Left lung (tissue), 10 donors: ENCODE results near the gene ZBTB20. TPM values are rescaled to one million over a fixed set of nuclear protein-coding genes. Genes with fewer than 3 reads are reported as not detected.

Experiments
- ATAC-seq: fragments of 200-7000 bp; cut with Tn5 transposase; one replicate; pipeline ENCODE4 v1.9.1; 2020; ENCODE audit warnings: moderate library complexity
- DNase-seq, 4 donors: peaks; one replicate each; pipeline ENCODE4 v3.0.0-alpha.2; 2013 to 2020
- H3K27ac ChIP-seq, 2 donors: fragments of 200-600 bp; sonication (generic) in 1 of 2; one replicate each; pipeline versions ENCODE4 v1.5.0 to v1.8.0; 2020 to 2021
- H3K27me3 ChIP-seq, 2 donors: fragments of 200-600 bp; sonication (generic) in 1 of 2; one replicate each; pipeline versions ENCODE4 v1.5.0 to v1.8.0; 2020 to 2021
- H3K36me3 ChIP-seq, 2 donors: fragments of 200-600 bp; sonication (generic) in 1 of 2; one replicate each; pipeline versions ENCODE4 v1.5.0 to v1.8.0; 2020 to 2021
- H3K4me1 ChIP-seq, 2 donors: fragments of 200-600 bp; one replicate each; pipeline ENCODE4 v1.8.0; 2021
- H3K4me3 ChIP-seq, 2 donors: fragments of 200-600 bp; sonication (generic) in 1 of 2; one replicate each; pipeline versions ENCODE4 v1.5.0 to v1.8.0; 2020 to 2021; ENCODE audit warnings: mild to moderate bottlenecking in 1 of 2
- H3K9me3 ChIP-seq, 2 donors: fragments of 200-600 bp; sonication (generic) in 1 of 2; one replicate each; pipeline versions ENCODE4 v1.5.0 to v1.8.0; 2020 to 2021
- intact Hi-C, 2 donors: fragments of 100-400 bp; cut with DNase I; formaldehyde crosslinking; loops; one replicate each; pipeline versions ENCODE4 v1.11.2 to v1.14.2; 2022
- polyA plus RNA-seq, 6 donors: library from polyadenylated mRNA; unstranded; fragments of 120-200 nt; gene quantifications; one replicate each; pipeline ENCODE4 v1.2.1, GENCODE V29; 2013; ENCODE audit not compliant: insufficient read length in 6 of 6
- total RNA-seq, 2 donors: library from RNA; stranded (reverse); fragmentation: NEBNext Ultra II Directional; extraction: Animal tissue kit (Norgen Biotek cat#: 25700); gene quantifications; one replicate each; pipeline ENCODE4 v1.2.1, GENCODE V29; 2021
- TF ChIP-seq, protein P1 (sequence below), 2 donors: fragments of 200-600 bp; sonication (generic) in 1 of 2; IDR thresholded peaks; one replicate each; pipeline versions ENCODE4 v1.5.0 to v1.8.0; 2021; ENCODE audit warnings: antibody characterized with exemption in 2 of 2
- donor health status: DM: no; HTN: yes; CAD: no.
- donor health status: DM: no; HTN: no; CAD: no.

ZBTB20 gene
- total and polyA plus RNA-seq, 8 donors, result 1.1 to 63.5 (median 6.0) TPM

DNA sequence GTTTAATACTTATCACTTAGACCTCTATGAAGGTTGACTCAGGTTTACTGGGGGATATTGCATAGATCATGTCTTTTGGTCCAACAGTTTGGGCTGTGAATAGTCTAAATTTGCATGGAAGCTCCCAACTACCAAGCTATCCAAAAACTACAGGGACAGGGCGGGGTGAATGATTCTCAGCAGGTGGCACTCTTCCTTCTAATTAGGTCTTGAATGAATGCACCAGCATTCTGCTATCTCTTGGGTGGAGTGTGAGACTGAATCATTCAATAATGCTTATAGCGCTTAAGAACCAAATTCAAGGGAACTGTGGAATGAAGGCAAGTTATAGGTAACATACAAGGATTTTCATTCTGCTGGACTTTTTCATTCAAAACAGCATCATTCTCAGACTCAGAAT is 507.0 kb downstream of the ZBTB20 start:
- intact Hi-C loops, result no loop called here
- no peak overlapping the region for H3K4me3 ChIP-seq
- no peak for DNase-seq
- peaks cover 0 to 14% of the 10 kb centered on the region in 2 donors for H3K9me3 ChIP-seq
- TF ChIP-seq, protein P1, sequence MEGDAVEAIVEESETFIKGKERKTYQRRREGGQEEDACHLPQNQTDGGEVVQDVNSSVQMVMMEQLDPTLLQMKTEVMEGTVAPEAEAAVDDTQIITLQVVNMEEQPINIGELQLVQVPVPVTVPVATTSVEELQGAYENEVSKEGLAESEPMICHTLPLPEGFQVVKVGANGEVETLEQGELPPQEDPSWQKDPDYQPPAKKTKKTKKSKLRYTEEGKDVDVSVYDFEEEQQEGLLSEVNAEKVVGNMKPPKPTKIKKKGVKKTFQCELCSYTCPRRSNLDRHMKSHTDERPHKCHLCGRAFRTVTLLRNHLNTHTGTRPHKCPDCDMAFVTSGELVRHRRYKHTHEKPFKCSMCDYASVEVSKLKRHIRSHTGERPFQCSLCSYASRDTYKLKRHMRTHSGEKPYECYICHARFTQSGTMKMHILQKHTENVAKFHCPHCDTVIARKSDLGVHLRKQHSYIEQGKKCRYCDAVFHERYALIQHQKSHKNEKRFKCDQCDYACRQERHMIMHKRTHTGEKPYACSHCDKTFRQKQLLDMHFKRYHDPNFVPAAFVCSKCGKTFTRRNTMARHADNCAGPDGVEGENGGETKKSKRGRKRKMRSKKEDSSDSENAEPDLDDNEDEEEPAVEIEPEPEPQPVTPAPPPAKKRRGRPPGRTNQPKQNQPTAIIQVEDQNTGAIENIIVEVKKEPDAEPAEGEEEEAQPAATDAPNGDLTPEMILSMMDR (IDR thresholded peaks at IDR 0.05), result no peak
- H3K4me1 ChIP-seq, result no peaks in the 10 kb centered on the region
- H3K27me3 ChIP-seq, result no peaks in the 10 kb centered on the region
- H3K36me3 ChIP-seq, result no peaks in the 10 kb centered on the region
- H3K27ac ChIP-seq, result no peak overlapping the region
- no peak for ATAC-seq

DNA sequence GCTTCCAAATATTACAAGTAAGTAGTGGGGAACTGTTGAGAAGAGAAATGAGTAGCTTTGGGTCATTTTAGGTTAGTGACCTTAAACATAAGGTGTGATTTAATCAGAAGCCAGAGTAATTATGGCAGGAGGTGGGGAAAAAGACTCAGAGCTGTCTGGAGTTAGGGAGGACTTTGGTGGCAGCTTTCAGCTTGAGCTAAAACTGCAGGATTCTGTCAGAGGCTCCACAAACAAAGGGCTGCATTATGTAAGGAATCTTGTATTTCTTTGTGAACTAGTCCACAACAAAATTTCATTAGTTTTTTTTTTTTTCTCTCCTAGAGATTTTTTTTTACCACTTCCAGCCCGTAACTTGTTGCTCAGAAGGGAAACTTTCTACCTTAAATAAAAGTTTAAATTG is 507.9 kb downstream of the ZBTB20 start:
- Histone ChIP-seq H3K36me3 (no peaks in the 10 kb centered on the region), H3K4me1 (no peaks in the 10 kb centered on the region), H3K4me3 (no peak overlapping the region), H3K27ac (no peak overlapping the region), H3K27me3 (no peaks in the 10 kb centered on the region), H3K9me3 (peaks cover 0 to 15% of the 10 kb centered on the region in 2 donors)
- TF ChIP-seq, protein P1 (IDR thresholded peaks at IDR 0.05), result no peak
- intact Hi-C loops, result no loop called here
- ATAC-seq, result no peak
- no peak for DNase-seq

DNA sequence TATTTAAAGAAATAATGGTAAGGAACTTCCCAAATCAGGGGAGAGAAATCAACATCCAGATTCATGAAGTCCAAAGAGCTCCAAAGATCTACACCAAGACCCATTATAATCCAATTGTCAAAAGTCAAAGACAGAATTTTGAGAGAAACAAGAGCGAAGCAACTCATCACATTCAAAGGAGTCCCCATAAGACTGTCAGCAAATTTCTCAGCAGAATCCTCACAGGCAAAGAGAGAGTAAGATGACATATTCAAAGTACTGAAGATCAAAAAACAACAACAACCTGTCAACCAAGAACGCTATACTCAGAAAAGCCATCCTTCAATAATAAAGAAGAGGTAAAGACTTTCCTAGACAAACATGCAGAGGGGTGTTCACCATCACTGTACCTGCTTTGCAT is 511.2 kb downstream of the ZBTB20 start:
- no peaks in the 10 kb centered on the region for H3K36me3 ChIP-seq
- intact Hi-C loops, result no loop called here
- DNase-seq, result no peak
- TF ChIP-seq, protein P1 (IDR thresholded peaks at IDR 0.05), result no peak
- no peaks in the 10 kb centered on the region for H3K27me3 ChIP-seq
- H3K9me3 ChIP-seq, result peaks cover 0 to 15% of the 10 kb centered on the region in 2 donors
- no peaks in the 10 kb centered on the region for H3K4me1 ChIP-seq
- H3K4me3 ChIP-seq, result no peak overlapping the region
- ATAC-seq, result no peak
- H3K27ac ChIP-seq, result no peak overlapping the region

DNA sequence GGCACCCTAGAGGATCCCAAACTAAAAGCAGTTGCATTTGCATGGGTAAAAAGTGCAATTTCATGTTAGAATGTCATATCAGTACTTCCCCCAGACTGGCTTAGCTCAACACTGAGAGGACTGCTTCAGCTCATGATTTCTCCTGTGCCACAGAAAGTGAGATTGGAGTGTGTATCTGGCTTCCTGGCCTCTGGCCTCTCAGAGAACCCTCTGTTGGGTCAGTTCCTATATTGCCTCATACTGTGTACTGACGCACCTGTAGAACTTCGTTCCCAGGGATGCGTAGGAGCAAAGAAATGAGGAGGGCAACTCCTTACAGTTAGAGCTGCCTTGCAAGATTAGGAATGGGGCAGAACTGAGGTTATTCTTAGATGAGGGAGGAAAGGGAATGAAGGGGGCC is 512.5 kb downstream of the ZBTB20 start:
- H3K4me1 ChIP-seq, result no peaks in the 10 kb centered on the region
- ATAC-seq, result no peak
- no peak for DNase-seq
- intact Hi-C loops, result no loop called here
- H3K9me3 ChIP-seq, result peaks cover 0 to 15% of the 10 kb centered on the region in 2 donors
- TF ChIP-seq, protein P1 (IDR thresholded peaks at IDR 0.05), result no peak
- no peaks in the 10 kb centered on the region for H3K36me3 ChIP-seq
- H3K4me3 ChIP-seq, result no peak overlapping the region
- H3K27me3 ChIP-seq, result no peaks in the 10 kb centered on the region
- no peak overlapping the region for H3K27ac ChIP-seq

DNA sequence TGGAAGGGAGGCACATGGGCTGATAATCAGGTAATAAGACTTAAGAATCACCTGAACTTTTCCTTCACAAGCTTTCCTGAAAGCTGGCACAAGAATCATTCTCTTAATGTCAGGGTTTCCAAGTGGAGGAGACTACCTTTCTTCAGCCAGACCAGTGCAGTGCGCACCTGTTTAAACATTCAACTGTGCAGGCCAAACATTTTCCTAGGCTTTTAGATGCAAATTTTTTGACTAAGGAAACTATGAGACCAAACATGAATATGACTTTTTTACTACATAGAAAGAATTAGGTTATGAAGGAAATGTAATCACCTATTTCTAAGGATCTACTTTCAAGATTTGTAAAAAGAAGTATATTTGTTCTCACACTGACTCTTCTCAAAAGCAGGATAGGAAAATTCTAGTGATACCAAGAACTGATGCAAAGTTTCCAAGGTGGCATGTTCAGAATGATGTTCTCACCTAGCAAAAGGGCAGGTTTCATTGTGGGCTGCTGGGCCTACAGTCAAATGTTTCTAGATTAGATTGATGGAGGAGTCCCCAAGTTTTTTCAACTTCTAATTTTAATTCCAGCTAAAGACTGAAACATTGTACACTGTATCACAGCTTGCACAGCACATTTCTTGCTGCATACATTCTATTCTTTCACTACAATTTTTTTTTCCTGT is 514.2 kb downstream of the ZBTB20 start:
- H3K27me3 ChIP-seq, result no peaks in the 10 kb centered on the region
- TF ChIP-seq, protein P1 (IDR thresholded peaks at IDR 0.05), result no peak
- peaks cover 0 to 15% of the 10 kb centered on the region in 2 donors for H3K9me3 ChIP-seq
- H3K4me3 ChIP-seq, result no peak overlapping the region
- intact Hi-C loops, result no loop called here
- H3K36me3 ChIP-seq, result no peaks in the 10 kb centered on the region
- DNase-seq (no peak), ATAC-seq (no peak)
- no peaks in the 10 kb centered on the region for H3K4me1 ChIP-seq
- no peak overlapping the region for H3K27ac ChIP-seq
